Heart left ventricle (tissue), 16 donors: ENCODE results near the gene CERT1. TPM values are rescaled to one million over a fixed set of nuclear protein-coding genes. Genes with fewer than 3 reads are reported as not detected.

Experiments
- ATAC-seq, 4 donors: fragments of 200-7000 bp; cut with Tn5 transposase; one replicate each; pipeline ENCODE4 v1.9.1; 2020 to 2022; ENCODE audit warnings: moderate library complexity in 4 of 4, mild to moderate bottlenecking in 3 of 4, moderate number of reproducible peaks in 1 of 4
- DNase-seq, 5 donors: peaks; one replicate each; pipeline ENCODE4 v3.0.0-alpha.2; 2020
- H3K27ac ChIP-seq, 12 donors: fragments of 200-600 bp; sonication (generic) in 4 of 12; one replicate each; pipeline versions ENCODE4 v1.5.0 to v1.8.0; 2016 to 2022; ENCODE audit warnings: mild to moderate bottlenecking in 2 of 12
- H3K27me3 ChIP-seq, 9 donors: fragments of 200-600 bp; sonication (generic) in 2 of 9; one replicate each; pipeline versions ENCODE4 v1.5.1 to v1.8.0; 2016 to 2022; ENCODE audit warnings: mild to moderate bottlenecking in 3 of 9
- H3K36me3 ChIP-seq, 9 donors: fragments of 200-600 bp; sonication (generic) in 2 of 9; one replicate each; pipeline versions ENCODE4 v1.5.0 to v1.8.0; 2018 to 2022; ENCODE audit warnings: mild to moderate bottlenecking in 2 of 9
- H3K4me1 ChIP-seq, 12 donors: fragments of 200-600 bp; sonication (generic) in 4 of 12; one replicate each; pipeline versions ENCODE4 v1.5.0 to v1.8.0; 2016 to 2022; ENCODE audit warnings: mild to moderate bottlenecking in 3 of 12
- H3K4me3 ChIP-seq, 12 donors: fragments of 200-600 bp; sonication (generic) in 4 of 12; one replicate each; pipeline versions ENCODE4 v1.5.0 to v1.8.0; 2017 to 2022; ENCODE audit warnings: mild to moderate bottlenecking in 9 of 12, moderate library complexity in 4 of 12
- H3K9me3 ChIP-seq, 12 donors: fragments of 200-600 bp; sonication (generic) in 4 of 12; one replicate each; pipeline versions ENCODE4 v1.5.0 to v1.8.0; 2016 to 2022; ENCODE audit warnings: mild to moderate bottlenecking in 1 of 12
- CTCF ChIP-seq, 12 donors: fragments of 200-600 bp; sonication (generic) in 4 of 12; IDR thresholded peaks; one replicate each; pipeline versions ENCODE4 v1.5.0 to v1.8.0; 2018 to 2022; ENCODE audit warnings: antibody characterized with exemption in 12 of 12, mild to moderate bottlenecking in 5 of 12
- POLR2A ChIP-seq, 2 donors: fragments of 450-650 bp; IDR thresholded peaks; one replicate each; pipeline ENCODE4 v1.6.1; 2017; ENCODE audit warnings: antibody characterized with exemption in 2 of 2, mild to moderate bottlenecking in 2 of 2, moderate library complexity in 2 of 2
- WGBS, 4 donors: extraction: QIAGEN DNeasy Blood & Tissue Kit in 2 of 4; methylation state at CpG; one replicate each; pipeline versions ENCODE4 v1.1.5 to v1.1.7; 2013 to 2018; 5-methylcytosine and 5-hydroxymethylcytosine counted together
- intact Hi-C, 10 donors: fragments of 100-400 bp; cut with DNase I; formaldehyde crosslinking; loops; one replicate each; pipeline versions ENCODE4 v1.11.1 to v1.14.2; 2022
- polyA plus RNA-seq, 2 donors: library from polyadenylated mRNA; stranded (reverse); fragments of 200-250 nt; gene quantifications; one replicate each; pipeline ENCODE4 v1.2.3, GENCODE V29; 2013
- total RNA-seq, 9 donors: library from RNA; depleted of rRNA in 2 of 9; stranded (reverse); fragments of >200 nt in 2 of 9; fragmentation: NEBNext Ultra II Directional in 3 of 9; extraction: Animal tissue kit (Norgen Biotek cat#: 25700) in 3 of 9; gene quantifications; one replicate each; pipeline versions ENCODE4 v1.1.0 to v1.2.4, GENCODE V29; 2016 to 2023
- donor health status: ischemic (EF 13 %, LVEDD 7.1; RV severe dilation, severe dysfunction).
- donor health status: healthy with polysubstance abuse.
- donor health status: DM: no; HTN: yes; CAD: no.
- donor health status: DM: no; HTN: no; CAD: no.
- donor health status: ischemic (EF 25% LVEDD 6.9; RV normal size, moderate dysfunction).
- donor health status: ischemic (EF 25% LVEDD 5.7; RV mildly dilated, moderate dysfunction).
- donor health status: healthy.
- donor health status: DM: yes; HTN: yes; CAD: no.
- donor health status: ischemic (EF 35%, LVEDD 5.7; RV mildly dilated, moderate dysfunction).
- donor health status: nonischemic (EF 11% LVEDD 7.7; RV severe dilation, severe dysfunction).
- donor health status: DM: yes; HTN: yes; CAD: no.
- donor health status: PGD.
- donor health status: ischemic (EF 29% LVEDD 5.4; RV normal size, mild dysfunction).
- donor health status: nonischemic (EF 23%, LVEDD 6.1; RV moderate dilation, normal function).

CERT1 gene
- total and polyA plus RNA-seq, 11 donors, result 6.7 to 57.6 (median 27.3) TPM

GRCh38 chr5:75547812-75548211 is 36.4 kb upstream of the CERT1 start:
- H3K4me3 ChIP-seq, result no peak overlapping the region
- intact Hi-C loops, result no loop called here
- TF ChIP-seq CTCF (IDR thresholded peaks at IDR 0.05) (no peak), POLR2A (IDR thresholded peaks at IDR 0.05) (no peak)

GRCh38 chr5:75546830-75547229 is 35.4 kb upstream of the CERT1 start:
- 94 to 98% (median 98%) methylated on average over 6 of the region's 6 CpGs for WGBS, 4 donors
- H3K4me3 ChIP-seq, result no peak overlapping the region
- DNase-seq (no peak), ATAC-seq (no peak)
- no peak overlapping the region for H3K27ac ChIP-seq
- peaks cover 0 to 12% (median 0%) of the 10 kb centered on the region in 9 donors for H3K36me3 ChIP-seq
- TF ChIP-seq CTCF (IDR thresholded peaks at IDR 0.05) (no peak), POLR2A (IDR thresholded peaks at IDR 0.05) (no peak)
- H3K4me1 ChIP-seq, result peaks cover 0 to 10% (median 2%) of the 10 kb centered on the region in 12 donors
- intact Hi-C loops, result no loop called here
- no peaks in the 10 kb centered on the region for H3K27me3 ChIP-seq
- H3K9me3 ChIP-seq, result no peaks in the 10 kb centered on the region

More at GRCh38 chr5:75547812-75548211, 36.4 kb upstream of the CERT1 start:
- no peak overlapping the region for H3K27ac ChIP-seq
- H3K9me3 ChIP-seq, result no peaks in the 10 kb centered on the region
- DNase-seq, result no peak
- peaks cover 0 to 10% (median 2%) of the 10 kb centered on the region in 12 donors for H3K4me1 ChIP-seq
- peaks cover 0 to 22% (median 9%) of the 10 kb centered on the region in 9 donors for H3K36me3 ChIP-seq
- H3K27me3 ChIP-seq, result no peaks in the 10 kb centered on the region
- whole genome bisulfite sequencing, 4 donors, result 59 to 67% (median 63%) methylated on average over 3 of the region's 3 CpGs
- ATAC-seq, result peak in 2 of 4 donors; percentile 48 to 50

GRCh38 chr5:75545131-75545530 is 33.7 kb upstream of the CERT1 start:
- Histone ChIP-seq H3K4me1 (peaks cover 0 to 10% (median 2%) of the 10 kb centered on the region in 12 donors), H3K27me3 (no peaks in the 10 kb centered on the region), H3K27ac (no peak overlapping the region), H3K9me3 (no peaks in the 10 kb centered on the region), H3K36me3 (peaks cover 0 to 10% (median 0%) of the 10 kb centered on the region in 9 donors), H3K4me3 (no peak overlapping the region)
- ATAC-seq (no peak), DNase-seq (no peak)
- TF ChIP-seq CTCF (IDR thresholded peaks at IDR 0.05), result no peak
- no peak for TF ChIP-seq POLR2A (IDR thresholded peaks at IDR 0.05)
- intact Hi-C loops, result no loop called here
- 42 to 64% (median 53%) methylated on average over 2 of the region's 2 CpGs for WGBS, 4 donors

GRCh38 chr5:75538211-75538610 is 26.8 kb upstream of the CERT1 start:
- H3K4me3 ChIP-seq, result no peak overlapping the region
- TF ChIP-seq POLR2A (IDR thresholded peaks at IDR 0.05), result no peak
- no peak for TF ChIP-seq CTCF (IDR thresholded peaks at IDR 0.05)
- no peak for DNase-seq
- ATAC-seq, result no peak
- H3K9me3 ChIP-seq, result peaks cover 0 to 27% (median 10%) of the 10 kb centered on the region in 12 donors
- WGBS, 4 donors, result 74 to 82% (median 78%) methylated on average over 1 of the region's 1 CpG
- no peak overlapping the region for H3K27ac ChIP-seq
- H3K27me3 ChIP-seq, result no peaks in the 10 kb centered on the region
- peaks cover 0 to 10% (median 0%) of the 10 kb centered on the region in 9 donors for H3K36me3 ChIP-seq
- intact Hi-C loops, result no loop called here
- peaks cover 0 to 25% (median 4%) of the 10 kb centered on the region in 12 donors for H3K4me1 ChIP-seq
